Endodermal cell (in vitro differentiated cells): ENCODE data around the gene PFDN1. TPM values are rescaled to one million over a fixed set of nuclear protein-coding genes. Genes with fewer than 3 reads are reported as not detected.

ENCODE experiments used
- DNase-seq: peaks from one replicate; pipeline ENCODE4 v3.0.0-alpha.2; 2017
- H3K27ac ChIP-seq: 2 replicates; pipeline ENCODE4 v1.5.1; 2013; ENCODE audit warnings: mild to moderate bottlenecking, low read depth, low read length, moderate library complexity
- H3K27me3 ChIP-seq: 2 replicates; pipeline ENCODE4 v1.6.1; 2013; ENCODE audit warnings: mild to moderate bottlenecking, low read length, moderate library complexity; ENCODE audit not compliant: insufficient read depth, control insufficient read depth, poor library complexity, severe bottlenecking
- H3K36me3 ChIP-seq: 2 replicates; pipeline ENCODE4 v1.7.0; 2013; ENCODE audit warnings: mild to moderate bottlenecking, low read length, moderate library complexity; ENCODE audit not compliant: control insufficient read depth, insufficient read depth
- H3K4me1 ChIP-seq: one replicate; pipeline ENCODE4 v1.7.0; 2013; ENCODE audit warnings: low read length; ENCODE audit not compliant: control insufficient read depth, insufficient read depth
- H3K4me3 ChIP-seq: 2 replicates; pipeline ENCODE4 v1.5.1; 2013; ENCODE audit warnings: mild to moderate bottlenecking, low read length, moderate library complexity
- H3K9ac ChIP-seq: 2 replicates; pipeline ENCODE4 v1.6.1; 2013; ENCODE audit warnings: mild to moderate bottlenecking, low read length, moderate library complexity; ENCODE audit not compliant: poor library complexity, severe bottlenecking; ENCODE audit errors: extremely low read depth
- H3K9me3 ChIP-seq: 2 replicates; pipeline ENCODE4 v1.6.1; 2013; ENCODE audit warnings: mild to moderate bottlenecking, low read length, moderate library complexity; ENCODE audit not compliant: control insufficient read depth
- H3K27ac Mint-ChIP-seq: 2 replicates; pipeline ENCODE4 v1.8.0; 2020; ENCODE audit warnings: mixed read lengths
- H3K27me3 Mint-ChIP-seq: 2 replicates; pipeline ENCODE4 v1.8.0; 2021; ENCODE audit warnings: mild to moderate bottlenecking, mixed read lengths; ENCODE audit not compliant: insufficient read depth
- H3K36me3 Mint-ChIP-seq: 2 replicates; pipeline ENCODE4 v1.8.0; 2020; ENCODE audit warnings: low read depth, mixed read lengths
- H3K4me1 Mint-ChIP-seq: 2 replicates; pipeline ENCODE4 v1.8.0; 2020; ENCODE audit warnings: mixed read lengths
- H3K4me3 Mint-ChIP-seq: 2 replicates; pipeline ENCODE4 v1.8.0; 2020; ENCODE audit warnings: mild to moderate bottlenecking, moderate library complexity, mixed read lengths
- H3K9me3 Mint-ChIP-seq: 2 replicates; pipeline ENCODE4 v1.8.0; 2020; ENCODE audit warnings: mild to moderate bottlenecking, mixed read lengths
- CTCF ChIP-seq: fragments of 200-600 bp; sonication (generic); conservative IDR thresholded peaks from 2 replicates; pipeline ENCODE4 v1.5.0; 2021; ENCODE audit warnings: antibody characterized with exemption, mild to moderate bottlenecking
- WGBS, 2 experiments: methylation state at CpG; one replicate each; pipeline versions ENCODE4 v1.1.5 to v1.1.7; 2013; ENCODE audit warnings: missing lambda C conversion rate in 2 of 2, mixed read lengths in 1 of 2; ENCODE audit not compliant: insufficient coverage in 1 of 2, insufficient read length in 1 of 2; 5-methylcytosine and 5-hydroxymethylcytosine counted together
- total RNA-seq, 2 donors: library from RNA; stranded (reverse); fragmentation: NEBNext Ultra II Directional in 1 of 2; extraction: Animal tissue kit (Norgen Biotek cat#: 25700) in 1 of 2; gene quantifications; 2 replicates in 1 of 2; 3 replicates in 1 of 2; pipeline ENCODE4 v1.2.1, GENCODE V29; 2021

PFDN1 gene
- total RNA-seq, 2 donors from 2014 or later = 62.9 to 64.4 TPM

GRCh38 chr5:140239461-140239860 is 63.4 kb downstream of the PFDN1 start:
- peaks cover 12% of the 10 kb centered on the region for H3K4me1 Mint-ChIP-seq
- TF ChIP-seq CTCF = no peak
- peaks cover 4% of the 10 kb centered on the region for H3K36me3 Mint-ChIP-seq
- H3K27me3 Mint-ChIP-seq = no peaks in the 10 kb centered on the region
- H3K9me3 ChIP-seq = no peaks in the 10 kb centered on the region
- no peak overlapping the region for H3K27ac ChIP-seq
- H3K9ac ChIP-seq = no peak overlapping the region
- no peak for DNase-seq
- H3K27ac Mint-ChIP-seq = no peak overlapping the region
- peaks cover 11% of the 10 kb centered on the region for H3K36me3 ChIP-seq
- H3K27me3 ChIP-seq = no peaks in the 10 kb centered on the region
- no peaks in the 10 kb centered on the region for H3K4me1 ChIP-seq
- H3K4me3 Mint-ChIP-seq = no peak overlapping the region
- no peak overlapping the region for H3K4me3 ChIP-seq
- H3K9me3 Mint-ChIP-seq = no peaks in the 10 kb centered on the region
- 90 to 96% methylated on average over 4 to 5 of the region's 5 CpGs for WGBS, 2 experiments

GRCh38 chr5:140238756-140239155 is 64.1 kb downstream of the PFDN1 start:
- Histone ChIP-seq H3K4me3 (no peak overlapping the region), H3K9ac (no peak overlapping the region), H3K4me1 (no peaks in the 10 kb centered on the region), H3K27me3 (no peaks in the 10 kb centered on the region), H3K36me3 (peaks cover 10% of the 10 kb centered on the region), H3K9me3 (no peaks in the 10 kb centered on the region), H3K27ac (no peak overlapping the region)
- Mint-ChIP-seq H3K9me3 (no peaks in the 10 kb centered on the region), H3K27me3 (no peaks in the 10 kb centered on the region), H3K4me3 (no peak overlapping the region), H3K27ac (no peak overlapping the region), H3K4me1 (peaks cover 10% of the 10 kb centered on the region), H3K36me3 (peaks cover 2% of the 10 kb centered on the region)
- no peak for TF ChIP-seq CTCF
- 87 to 90% methylated on average over 3 to 6 of the region's 6 CpGs for WGBS, 2 experiments
- no peak for DNase-seq

GRCh38 chr5:140236891-140237598 is 65.9 kb downstream of the PFDN1 start:
- H3K36me3 ChIP-seq = peaks cover 2% of the 10 kb centered on the region
- no peaks in the 10 kb centered on the region for H3K27me3 Mint-ChIP-seq
- DNase-seq = no peak
- H3K9me3 Mint-ChIP-seq = no peaks in the 10 kb centered on the region
- H3K4me1 Mint-ChIP-seq = peaks cover 7% of the 10 kb centered on the region
- no peak overlapping the region for H3K9ac ChIP-seq
- WGBS, 2 experiments = 89 to 93% methylated on average over 4 to 6 of the region's 6 CpGs
- H3K27ac ChIP-seq = no peak overlapping the region
- no peaks in the 10 kb centered on the region for H3K4me1 ChIP-seq
- H3K27ac Mint-ChIP-seq = no peak overlapping the region
- H3K4me3 Mint-ChIP-seq = no peak overlapping the region
- no peaks in the 10 kb centered on the region for H3K9me3 ChIP-seq
- no peak for TF ChIP-seq CTCF
- H3K36me3 Mint-ChIP-seq = no peaks in the 10 kb centered on the region
- H3K27me3 ChIP-seq = no peaks in the 10 kb centered on the region
- no peak overlapping the region for H3K4me3 ChIP-seq
